IPS-18c (cell line): ENCODE data around the gene ZNF493.

ENCODE experiments used
- H3K4me3 ChIP-seq: 2 replicates; pipeline ENCODE4 v1.7.0; 2013; ENCODE audit warnings: low read depth, mild to moderate bottlenecking, low read length, moderate library complexity; ENCODE audit not compliant: insufficient read depth
- H3K9me3 ChIP-seq: one replicate; pipeline ENCODE4 v1.6.1; 2013; ENCODE audit warnings: mild to moderate bottlenecking, low read length, moderate library complexity; ENCODE audit not compliant: control insufficient read depth, insufficient read depth

Gene ZNF493

GRCh38 chr19:21396893-21397572 is at the start of gene ZNF493:
Gene ZNF493, plus strand, starts transcription at chr19:21397133. Its CDS starts 105 bp downstream, at chr19:21397238.
- no peaks in the 10 kb centered on the region for H3K9me3 ChIP-seq
- H3K4me3 ChIP-seq, result peak within 1 kb of the TSS; percentile 96

GRCh38 chr19:21352830-21353229 is 44.1 kb upstream of the ZNF493 start:
- Histone ChIP-seq H3K9me3 (no peaks in the 10 kb centered on the region), H3K4me3 (no peak overlapping the region)

- peak within 1 kb of the TSS; percentile 79 for H3K4me3 ChIP-seq
Measured at GRCh38 chr19:21358768-21359451, 38.0 kb upstream of the ZNF493 start, which contains the start of gene ZNF738. Gene ZNF738, plus strand, starts transcription at chr19:21359000. Its CDS starts 141 bp downstream, at chr19:21359141.

GRCh38 chr19:21362291-21362690 is 34.6 kb upstream of the ZNF493 start:
- Histone ChIP-seq H3K9me3 (no peaks in the 10 kb centered on the region), H3K4me3 (no peak overlapping the region)

More at GRCh38 chr19:21358768-21359451, 38.0 kb upstream of the ZNF493 start, which contains the start of gene ZNF738:
- no peaks in the 10 kb centered on the region for H3K9me3 ChIP-seq

GRCh38 chr19:21383980-21384582 is 12.9 kb upstream of the ZNF493 start:
- Histone ChIP-seq H3K9me3 (peaks cover 17% of the 10 kb centered on the region), H3K4me3 (no peak overlapping the region)

- Histone ChIP-seq H3K4me3 (no peak overlapping the region), H3K9me3 (no peaks in the 10 kb centered on the region)
Measured at GRCh38 chr19:21396121-21396520, 812 bp upstream of the ZNF493 start.

- H3K9me3 ChIP-seq, result no peaks in the 10 kb centered on the region
- H3K4me3 ChIP-seq, result no peak overlapping the region
Measured at GRCh38 chr19:21398851-21399250, 1.9 kb downstream of the ZNF493 start.

GRCh38 chr19:21402303-21402985 is 5.5 kb downstream of the ZNF493 start:
- H3K4me3 ChIP-seq, result no peak overlapping the region
- H3K9me3 ChIP-seq, result no peaks in the 10 kb centered on the region

- Histone ChIP-seq H3K4me3 (no peak overlapping the region), H3K9me3 (peaks cover 4% of the 10 kb centered on the region)
Measured at GRCh38 chr19:21410166-21410565, 13.2 kb downstream of the ZNF493 start.

GRCh38 chr19:21422244-21422643 is 25.3 kb downstream of the ZNF493 start:
- H3K9me3 ChIP-seq, result peaks cover 6% of the 10 kb centered on the region

GRCh38 chr19:21423057-21424041 is 26.4 kb downstream of the ZNF493 start:
- Histone ChIP-seq H3K9me3 (peaks cover 8% of the 10 kb centered on the region), H3K4me3 (no peak overlapping the region)

More at GRCh38 chr19:21422244-21422643, 25.3 kb downstream of the ZNF493 start:
- no peak overlapping the region for H3K4me3 ChIP-seq

GRCh38 chr19:21430675-21431074 is 33.7 kb downstream of the ZNF493 start:
- Histone ChIP-seq H3K9me3 (peaks cover 7% of the 10 kb centered on the region), H3K4me3 (no peak overlapping the region)

GRCh38 chr19:21432590-21432989 is 35.7 kb downstream of the ZNF493 start:
- H3K9me3 ChIP-seq, result peaks cover 7% of the 10 kb centered on the region

GRCh38 chr19:21434516-21434915 is 37.6 kb downstream of the ZNF493 start:
- H3K4me3 ChIP-seq, result no peak overlapping the region
- peaks cover 5% of the 10 kb centered on the region for H3K9me3 ChIP-seq

More at GRCh38 chr19:21432590-21432989, 35.7 kb downstream of the ZNF493 start:
- H3K4me3 ChIP-seq, result no peak overlapping the region

- H3K4me3 ChIP-seq, result no peak overlapping the region
- H3K9me3 ChIP-seq, result peaks cover 5% of the 10 kb centered on the region
Measured at GRCh38 chr19:21434967-21435544, 38.1 kb downstream of the ZNF493 start.

GRCh38 chr19:21439201-21439751 is 42.3 kb downstream of the ZNF493 start:
- Histone ChIP-seq H3K9me3 (peaks cover 5% of the 10 kb centered on the region), H3K4me3 (no peak overlapping the region)
